Activated B cell treated with CpG ODN at 0.5 μM for 24 hours (primary cell): Measurements from ENCODE around the gene LIPE. TPM values are rescaled to one million over a fixed set of nuclear protein-coding genes. Genes with fewer than 3 reads are reported as not detected.
"Not testable (repeated sequence)": the region's sequence is repeated elsewhere in the genome, so short reads cannot be mapped to it uniquely, and the experiment has no call there.

ENCODE experiments used
- ATAC-seq: fragments of 200-7000 bp; cut with Tn5 transposase; one replicate; pipeline ENCODE4 v1.10.0; 2021; ENCODE audit warnings: low read depth, mild to moderate bottlenecking, moderate library complexity
- CTCF ChIA-PET: fragments of 350-600 bp; sonication (Branson Sonifier 250); formaldehyde crosslinking; loops from one replicate; lab custom pipeline; 2021; ENCODE audit warnings: antibody characterized with exemption; lab: Charles Lee
- POLR2A ChIA-PET: fragments of 350-600 bp; sonication (Branson Sonifier 250); formaldehyde crosslinking; loops from one replicate; lab custom pipeline; 2021; ENCODE audit warnings: antibody characterized with exemption; lab: Charles Lee
- DNase-seq: peaks from one replicate; pipeline ENCODE4 v3.0.0; 2022
- H3K27ac Mint-ChIP-seq: one replicate; pipeline ENCODE4 v1.8.0; 2020; ENCODE audit warnings: mixed read lengths
- H3K27me3 Mint-ChIP-seq: one replicate; pipeline ENCODE4 v1.8.0; 2021; ENCODE audit warnings: mixed read lengths
- H3K36me3 Mint-ChIP-seq: one replicate; pipeline ENCODE4 v1.8.0; 2021; ENCODE audit warnings: low read depth, mixed read lengths
- H3K4me1 Mint-ChIP-seq: one replicate; pipeline ENCODE4 v1.8.0; 2021; ENCODE audit warnings: mixed read lengths
- H3K4me3 Mint-ChIP-seq: one replicate; pipeline ENCODE4 v1.8.0; 2020; ENCODE audit warnings: mild to moderate bottlenecking, mixed read lengths
- H3K9me3 Mint-ChIP-seq: one replicate; pipeline ENCODE4 v1.8.0; 2020; ENCODE audit warnings: mixed read lengths
- intact Hi-C: fragments of 100-400 bp; cut with micrococcal nuclease; formaldehyde crosslinking; loops from one replicate; pipeline ENCODE4 v1.15.1; 2024
- total RNA-seq: library from RNA; stranded (reverse); gene quantifications from 2 replicates; pipeline ENCODE4 v1.2.3, GENCODE V29; 2022
- TF ChIP-seq, protein P1 (sequence below): fragments of 200-600 bp; IDR thresholded peaks from one replicate; pipeline ENCODE4 v1.8.0; 2022; ENCODE audit warnings: antibody characterized with exemption, mild to moderate bottlenecking

The LIPE gene
- total RNA-seq, 1 donor from 2014 or later: 37.2 TPM

GRCh38 chr19:42455621-42456081 is 28.5 kb upstream of the LIPE start:
- peaks cover 2% of the 10 kb centered on the region for H3K27me3 Mint-ChIP-seq
- ChIA-PET POLR2A (no interaction called here), CTCF (interaction anchor here (0.6 to 2.0 kb wide), 7 partner anchors 10 to 110 kb away, joined by 3 to 13 read pairs (median 5); partner anchors contain the start of gene CEACAM1)
- H3K4me1 Mint-ChIP-seq: peaks cover 23% of the 10 kb centered on the region
- intact Hi-C loops: no loop called here
- H3K9me3 Mint-ChIP-seq: no peaks in the 10 kb centered on the region
- TF ChIP-seq, protein P1, sequence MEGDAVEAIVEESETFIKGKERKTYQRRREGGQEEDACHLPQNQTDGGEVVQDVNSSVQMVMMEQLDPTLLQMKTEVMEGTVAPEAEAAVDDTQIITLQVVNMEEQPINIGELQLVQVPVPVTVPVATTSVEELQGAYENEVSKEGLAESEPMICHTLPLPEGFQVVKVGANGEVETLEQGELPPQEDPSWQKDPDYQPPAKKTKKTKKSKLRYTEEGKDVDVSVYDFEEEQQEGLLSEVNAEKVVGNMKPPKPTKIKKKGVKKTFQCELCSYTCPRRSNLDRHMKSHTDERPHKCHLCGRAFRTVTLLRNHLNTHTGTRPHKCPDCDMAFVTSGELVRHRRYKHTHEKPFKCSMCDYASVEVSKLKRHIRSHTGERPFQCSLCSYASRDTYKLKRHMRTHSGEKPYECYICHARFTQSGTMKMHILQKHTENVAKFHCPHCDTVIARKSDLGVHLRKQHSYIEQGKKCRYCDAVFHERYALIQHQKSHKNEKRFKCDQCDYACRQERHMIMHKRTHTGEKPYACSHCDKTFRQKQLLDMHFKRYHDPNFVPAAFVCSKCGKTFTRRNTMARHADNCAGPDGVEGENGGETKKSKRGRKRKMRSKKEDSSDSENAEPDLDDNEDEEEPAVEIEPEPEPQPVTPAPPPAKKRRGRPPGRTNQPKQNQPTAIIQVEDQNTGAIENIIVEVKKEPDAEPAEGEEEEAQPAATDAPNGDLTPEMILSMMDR: no peak
- ATAC-seq: no peak
- no peak overlapping the region for H3K27ac Mint-ChIP-seq
- H3K36me3 Mint-ChIP-seq: no peaks in the 10 kb centered on the region
- DNase-seq: no peak
- H3K4me3 Mint-ChIP-seq: no peak overlapping the region

DNA sequence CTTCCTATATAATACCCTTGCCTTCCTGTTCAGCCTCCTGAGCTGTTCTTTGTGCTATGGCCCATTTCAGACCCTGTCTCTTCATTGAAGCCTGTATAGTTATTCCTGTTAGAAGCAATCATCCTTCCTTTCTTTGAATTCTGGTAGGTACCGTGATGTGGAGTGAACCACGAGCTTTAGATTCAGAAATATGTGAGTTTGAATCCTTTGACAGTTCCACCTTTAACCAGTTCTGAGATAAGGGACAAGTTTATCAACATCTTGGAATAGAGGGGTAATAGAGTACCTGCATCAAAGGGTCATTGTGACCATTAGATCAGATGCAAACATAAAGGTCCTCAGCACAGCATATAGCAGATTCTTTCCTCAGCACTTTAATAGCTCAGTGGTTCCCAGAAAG is 27.9 kb upstream of the LIPE start:
- Mint-ChIP-seq H3K27me3 (peaks cover 2% of the 10 kb centered on the region), H3K4me3 (no peak overlapping the region), H3K9me3 (no peaks in the 10 kb centered on the region), H3K27ac (no peak overlapping the region), H3K36me3 (no peaks in the 10 kb centered on the region), H3K4me1 (peaks cover 23% of the 10 kb centered on the region)
- intact Hi-C loops: no loop called here
- ChIA-PET POLR2A (interaction anchor here (0.7 kb wide), 1 partner anchor 11 kb away, joined by 3 read pairs; no protein-coding TSS in a partner anchor), CTCF (interaction anchor here (0.6 to 2.0 kb wide), 8 partner anchors 11 to 111 kb away, joined by 3 to 13 read pairs (median 4); partner anchors contain the start of gene CEACAM1)
- DNase-seq: no peak
- TF ChIP-seq, protein P1: no peak
- no peak for ATAC-seq

GRCh38 chr19:42452590-42452989 is 25.4 kb upstream of the LIPE start:
- Mint-ChIP-seq H3K27me3 (peaks cover 2% of the 10 kb centered on the region), H3K4me3 (no peak overlapping the region), H3K4me1 (peaks cover 23% of the 10 kb centered on the region), H3K36me3 (no peaks in the 10 kb centered on the region), H3K9me3 (no peaks in the 10 kb centered on the region), H3K27ac (no peak overlapping the region)
- DNase-seq: no peak
- TF ChIP-seq, protein P1: no peak
- CTCF ChIA-PET: interaction anchor here (1.2 to 4.9 kb wide), 5 partner anchors 10 to 76 kb away, joined by 4 to 142 read pairs (median 32); partner anchors contain the start of genes CEACAM1 and CXCL17
- POLR2A ChIA-PET: interaction anchor here (3.8 to 4.2 kb wide), 2 partner anchors 13 to 76 kb away, joined by 17 to 30 read pairs; partner anchors contain the start of gene CEACAM1
- intact Hi-C loops: no loop called here
- no peak for ATAC-seq

- Mint-ChIP-seq H3K27ac (no peak overlapping the region), H3K9me3 (no peaks in the 10 kb centered on the region), H3K4me1 (peaks cover 14% of the 10 kb centered on the region), H3K4me3 (no peak overlapping the region), H3K27me3 (peaks cover 2% of the 10 kb centered on the region), H3K36me3 (no peaks in the 10 kb centered on the region)
- TF ChIP-seq, protein P1: peak; percentile 77
- intact Hi-C loops: loop anchor here (1.0 kb wide), 3 partner anchors 15 to 146 kb away; no protein-coding TSS in a partner anchor
- peak; percentile 99 for ATAC-seq
- POLR2A ChIA-PET: interaction anchor here (3.8 to 4.2 kb wide), 2 partner anchors 16 to 78 kb away, joined by 17 to 30 read pairs; partner anchors contain the start of gene CEACAM1
- CTCF ChIA-PET: interaction anchor here (0.7 to 4.9 kb wide), 20 partner anchors 9 to 146 kb away, joined by 3 to 142 read pairs (median 4); partner anchors contain the start of genes CEACAM1 and CXCL17
- DNase-seq: peak; percentile 50
Observed at GRCh38 chr19:42450314-42450934, 23.2 kb upstream of the LIPE start.

- intact Hi-C loops, H3K9me3 Mint-ChIP-seq, ATAC-seq, H3K4me3 Mint-ChIP-seq, DNase-seq, H3K27ac Mint-ChIP-seq, H3K27me3 Mint-ChIP-seq, POLR2A ChIA-PET, H3K36me3 Mint-ChIP-seq: not testable (repeated sequence)
- CTCF ChIA-PET: interaction anchor here (0.8 kb wide), 1 partner anchor 10 kb away, joined by 3 read pairs; no protein-coding TSS in a partner anchor
- H3K4me1 Mint-ChIP-seq: peaks cover 13% of the 10 kb centered on the region
Observed at GRCh38 chr19:42448306-42448705, 21.1 kb upstream of the LIPE start.
